HAP-1 (cell line): ENCODE results near the gene CABP4.

Experiments
- DNase-seq, 2 experiments: peaks; one replicate each; pipeline ENCODE4 v3.0.0-alpha.2; 2016 to 2020; ENCODE audit warnings: low spot score in 2 of 2
- H3K27me3 ChIP-seq: fragments of 250-450 bp; sonication (Bioruptor Pico); 2 replicates; pipeline ENCODE4 v1.5.1; 2020; ENCODE audit warnings: low read depth, mild to moderate bottlenecking, moderate library complexity
- H3K36me3 ChIP-seq: fragments of 250-450 bp; sonication (Bioruptor Pico); replicated peaks from 2 replicates; pipeline ENCODE4 v1.5.1; 2020; ENCODE audit warnings: mild to moderate bottlenecking
- H3K4me1 ChIP-seq: fragments of 250-450 bp; sonication (Bioruptor Pico); 2 replicates; pipeline ENCODE4 v1.5.1; 2020; ENCODE audit warnings: mild to moderate bottlenecking
- H3K4me3 ChIP-seq: fragments of 250-450 bp; sonication (Bioruptor Pico); 2 replicates; pipeline ENCODE4 v1.5.1; 2020; ENCODE audit warnings: mild to moderate bottlenecking, moderate library complexity
- H3K9me3 ChIP-seq: fragments of 250-450 bp; sonication (Bioruptor Pico); 2 replicates; pipeline ENCODE4 v1.5.1; 2020; ENCODE audit warnings: mild to moderate bottlenecking, moderate library complexity
- in situ Hi-C: fragments of 300-500 bp; cut with MboI; formaldehyde crosslinking; loops from 3 replicates; pipeline ENCODE4 v1.14.3; 2020; ENCODE audit warnings: low sequenced_read_pairs, inconsistent platforms, mixed read lengths

Gene CABP4

DNA sequence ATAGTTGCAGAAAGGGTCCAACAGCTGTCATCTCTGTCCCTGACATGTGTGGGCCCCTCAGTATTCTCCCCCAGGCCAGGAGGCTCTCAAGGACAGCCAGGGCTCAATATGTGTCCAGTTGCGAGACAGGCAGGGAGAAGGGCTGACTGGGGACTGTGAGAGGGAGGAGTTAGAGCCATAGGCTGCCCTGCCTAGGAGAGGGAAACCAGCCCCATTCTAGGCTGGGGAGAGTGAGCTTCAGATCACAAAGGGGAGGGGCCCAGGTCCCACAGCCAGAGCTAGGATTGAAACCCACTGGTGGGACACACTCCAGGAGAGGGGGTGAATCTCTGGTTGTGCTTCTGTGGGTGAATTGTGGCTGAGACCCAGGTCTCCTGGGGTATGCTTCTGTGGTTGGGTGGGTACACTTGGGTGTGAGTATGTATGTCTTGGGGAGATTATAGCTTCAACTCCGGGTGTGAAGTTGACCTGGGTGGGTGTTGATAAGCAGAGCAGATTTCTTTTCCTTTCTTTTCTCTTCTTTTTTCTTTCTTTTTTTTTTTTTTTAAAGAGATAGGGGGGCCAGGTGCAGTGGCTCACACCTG is 41.8 kb upstream of the CABP4 start:
- Histone ChIP-seq H3K9me3 (no peaks in the 10 kb centered on the region), H3K4me1 (no peaks in the 10 kb centered on the region; the same call in 1 of the 2 replicates), H3K36me3 (no peaks in the 10 kb centered on the region), H3K4me3 (no peak overlapping the region), H3K27me3 (peaks cover 8% of the 10 kb centered on the region; the same call in 1 of the 2 replicates)
- in situ Hi-C loops: no loop called here
- no peak for DNase-seq

DNA sequence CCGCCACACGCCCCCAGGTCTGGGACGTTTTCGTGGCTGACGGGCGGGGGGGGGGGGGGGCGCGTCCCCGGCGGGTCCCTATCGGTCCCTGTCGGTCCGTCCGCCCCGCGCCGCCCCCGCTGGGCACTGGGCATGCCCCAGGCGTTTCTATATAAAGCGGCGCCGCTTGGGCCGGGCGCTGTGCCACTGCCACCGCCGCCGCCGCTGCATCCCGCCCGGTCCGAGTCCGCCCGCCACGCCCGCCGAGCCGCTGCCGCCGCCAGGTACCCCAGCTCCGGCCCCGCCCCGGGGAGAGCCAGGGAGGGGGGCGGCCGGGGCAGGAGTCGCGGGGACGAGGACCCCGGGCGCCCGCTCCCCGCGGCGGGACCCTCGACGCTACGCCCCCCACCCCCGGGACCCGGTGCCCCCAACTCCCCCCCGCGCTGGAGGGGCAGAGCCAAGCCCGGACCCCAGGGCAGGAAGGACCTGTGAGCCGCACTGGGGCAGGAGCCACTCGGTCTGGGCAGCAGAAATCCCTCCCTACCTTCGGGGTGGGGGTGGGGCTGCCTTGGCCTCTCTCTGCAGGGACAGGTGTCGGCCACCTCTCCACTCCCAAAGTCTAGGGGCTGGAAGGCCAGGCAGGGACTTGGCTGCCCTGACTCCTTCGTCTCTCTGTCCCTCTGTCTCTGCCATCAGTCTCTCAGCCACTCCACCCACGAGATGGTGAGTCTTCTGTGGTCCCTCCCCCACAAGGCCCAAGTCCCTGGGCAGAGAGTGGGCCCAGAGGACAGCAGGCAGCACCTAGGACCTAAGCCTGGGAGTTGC is 39.5 kb upstream of the CABP4 start, which contains the start of gene CARNS1:
Gene CARNS1 (plus strand): TSS at position 178 of the 804 bp plus-strand sequence. CDS start 522 bp downstream, at position 700.
- H3K4me3 ChIP-seq: no peak within 1 kb of the TSS
- in situ Hi-C loops: no loop called here
- no peaks in the 10 kb centered on the region for H3K9me3 ChIP-seq
- H3K4me1 ChIP-seq: peaks cover 4% of the 10 kb centered on the region
- no peaks in the 10 kb centered on the region for H3K36me3 ChIP-seq
- no peaks in the 10 kb centered on the region for H3K27me3 ChIP-seq
- DNase-seq: no peak

DNA sequence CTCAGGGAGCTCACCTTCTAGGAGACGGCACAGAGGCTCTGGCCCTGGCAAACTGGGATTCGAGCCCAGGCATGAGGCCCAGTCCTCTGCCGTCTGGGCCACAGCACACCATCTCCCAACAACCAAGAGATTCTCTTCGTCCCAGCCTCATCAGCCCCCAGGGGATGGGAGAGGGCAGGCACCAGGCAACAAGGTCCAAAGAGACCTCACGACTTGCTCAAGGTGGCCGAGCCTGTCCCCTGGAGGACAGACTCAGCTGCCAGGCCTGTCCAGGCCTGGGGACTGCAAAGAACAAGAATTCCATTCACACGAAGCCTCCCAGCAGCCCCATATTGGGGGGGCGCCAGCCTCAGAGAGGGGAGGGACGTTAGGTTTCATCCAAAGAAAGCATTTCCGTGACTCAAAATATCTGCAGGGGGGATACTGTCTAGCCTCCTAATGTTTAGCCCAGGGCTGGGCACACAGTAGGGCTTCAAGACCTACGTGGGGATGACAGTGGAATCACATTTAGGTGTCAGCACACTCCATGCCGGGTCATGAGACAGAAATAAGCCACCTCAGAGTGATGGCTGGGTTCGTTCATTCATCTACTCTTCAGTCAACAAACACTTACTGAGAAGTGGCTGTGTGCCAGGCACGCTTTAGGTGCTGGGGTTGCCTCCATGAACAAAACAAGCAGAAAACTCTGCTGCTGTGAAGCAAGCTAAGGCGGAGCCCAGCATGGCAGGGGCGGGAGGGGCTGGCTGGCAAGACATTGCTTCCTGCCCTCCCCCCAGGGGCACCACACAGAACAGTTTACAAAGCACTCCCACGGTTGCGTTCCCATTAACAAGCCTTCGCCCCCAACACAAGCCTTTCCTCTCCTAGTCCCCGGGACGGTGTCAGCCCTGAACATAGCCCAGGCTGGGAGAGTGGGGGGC is 38.5 kb upstream of the CABP4 start:
- in situ Hi-C loops: no loop called here
- H3K9me3 ChIP-seq: no peaks in the 10 kb centered on the region
- no peaks in the 10 kb centered on the region for H3K36me3 ChIP-seq
- H3K27me3 ChIP-seq: no peaks in the 10 kb centered on the region
- H3K4me3 ChIP-seq: no peak overlapping the region
- H3K4me1 ChIP-seq: peaks cover 7% of the 10 kb centered on the region
- no peak for DNase-seq

DNA sequence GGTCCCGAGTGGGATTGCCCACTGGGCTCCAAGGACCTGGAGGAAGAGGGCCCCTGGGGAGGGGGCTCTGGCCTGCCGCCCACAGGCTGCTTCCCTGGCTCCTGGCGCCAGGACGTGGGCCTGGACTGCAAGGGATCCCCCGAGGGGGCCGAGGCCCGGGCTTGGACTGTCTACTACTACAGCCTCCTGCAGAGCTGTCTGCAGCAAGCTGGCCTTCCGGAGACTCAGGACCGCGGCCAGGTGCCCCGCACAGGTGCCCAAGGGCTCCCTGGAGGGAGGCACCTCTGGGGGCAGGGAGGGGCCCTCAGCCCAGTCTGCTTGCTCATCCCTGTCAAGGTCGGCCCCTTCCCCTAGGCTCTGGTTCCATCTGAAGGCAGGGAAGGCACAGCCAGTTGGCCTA is 37.7 kb upstream of the CABP4 start:
- Histone ChIP-seq H3K9me3 (no peaks in the 10 kb centered on the region), H3K27me3 (no peaks in the 10 kb centered on the region), H3K36me3 (no peaks in the 10 kb centered on the region), H3K4me1 (peaks cover 7% of the 10 kb centered on the region), H3K4me3 (no peak overlapping the region)
- in situ Hi-C loops: no loop called here
- no peak for DNase-seq

DNA sequence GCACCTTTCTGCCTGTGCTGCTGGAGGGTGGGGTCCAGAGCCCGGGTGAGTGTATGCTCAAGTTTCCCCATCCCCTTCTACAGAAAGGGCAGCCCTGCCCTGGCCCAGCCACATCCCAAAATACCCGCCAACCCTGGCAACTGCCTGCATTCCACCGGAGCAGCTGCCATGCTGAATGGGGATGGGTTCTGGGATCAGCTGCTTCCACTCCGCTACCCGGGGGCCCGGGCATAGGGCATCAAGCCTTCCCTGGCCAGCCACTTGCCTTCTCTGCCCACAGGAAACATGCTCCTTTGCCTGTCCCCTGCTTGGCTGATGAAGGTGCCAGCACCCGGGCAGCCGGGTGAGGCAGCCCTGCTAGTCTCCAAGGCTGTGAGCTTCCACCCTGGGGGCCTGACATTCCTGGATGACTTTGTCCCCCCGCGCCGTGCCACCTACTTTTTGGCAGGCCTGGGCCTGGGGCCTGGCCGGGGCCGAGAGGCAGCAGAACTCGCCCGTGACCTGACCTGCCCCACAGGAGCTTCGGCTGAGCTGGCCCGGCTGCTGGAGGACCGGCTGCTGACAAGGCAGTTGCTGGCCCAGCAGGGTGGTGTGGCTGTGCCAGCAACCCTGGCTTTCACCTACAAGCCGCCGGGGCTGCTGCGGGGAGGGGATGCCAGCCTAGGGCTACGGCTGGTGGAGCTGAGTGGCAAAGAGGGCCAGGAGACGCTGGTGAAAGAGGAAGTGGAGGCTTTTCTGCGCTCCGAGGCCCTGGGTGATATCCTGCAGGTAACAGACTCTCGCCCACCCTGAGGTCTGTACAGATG is 36.5 kb upstream of the CABP4 start:
- in situ Hi-C loops: no loop called here
- no peak for DNase-seq
- peaks cover 7% of the 10 kb centered on the region for H3K4me1 ChIP-seq

DNA sequence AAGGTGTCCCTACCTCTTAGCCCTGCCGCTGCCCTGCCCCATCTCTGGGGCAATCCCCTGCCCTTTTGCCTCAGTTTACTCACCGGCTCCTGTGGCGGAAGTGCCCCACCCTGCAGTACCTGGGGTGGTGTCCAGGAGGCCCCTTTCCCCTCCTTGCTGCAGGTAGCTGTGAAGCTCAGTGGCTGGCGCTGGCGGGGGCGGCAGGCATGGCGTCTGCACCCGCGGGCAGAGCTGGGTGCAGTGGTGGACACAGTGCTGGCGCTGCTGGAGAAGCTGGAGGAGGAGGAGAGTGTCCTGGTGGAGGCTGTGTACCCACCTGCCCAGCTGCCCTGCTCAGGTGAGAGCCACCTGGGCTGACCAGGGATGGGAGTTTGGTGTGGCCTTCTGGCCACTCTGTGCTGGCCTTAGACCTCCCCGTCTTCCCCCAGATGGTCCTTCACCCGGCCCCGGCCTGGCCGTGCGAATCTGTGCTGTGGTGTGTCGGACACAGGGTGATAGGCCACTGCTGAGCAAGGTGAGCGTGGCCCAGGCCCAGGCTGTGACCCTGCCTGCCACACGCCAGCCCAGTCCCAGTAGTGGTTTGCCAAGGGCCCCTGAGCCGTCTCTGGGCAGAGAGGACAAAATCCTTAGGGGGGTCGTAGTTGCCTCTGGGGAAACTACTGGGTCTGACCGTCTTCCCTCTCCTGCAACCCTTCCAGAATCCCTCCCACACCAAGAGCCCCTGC is 35.7 kb upstream of the CABP4 start:
- no peaks in the 10 kb centered on the region for H3K9me3 ChIP-seq
- no peak overlapping the region for H3K4me3 ChIP-seq
- H3K36me3 ChIP-seq: no peaks in the 10 kb centered on the region
- DNase-seq: no peak
- in situ Hi-C loops: no loop called here
- H3K4me1 ChIP-seq: peaks cover 7% of the 10 kb centered on the region
- no peaks in the 10 kb centered on the region for H3K27me3 ChIP-seq

More for the DNA sequence above, 36.5 kb upstream of the CABP4 start:
- no peak overlapping the region for H3K4me3 ChIP-seq
- H3K36me3 ChIP-seq: no peaks in the 10 kb centered on the region
- H3K9me3 ChIP-seq: no peaks in the 10 kb centered on the region
- no peaks in the 10 kb centered on the region for H3K27me3 ChIP-seq

DNA sequence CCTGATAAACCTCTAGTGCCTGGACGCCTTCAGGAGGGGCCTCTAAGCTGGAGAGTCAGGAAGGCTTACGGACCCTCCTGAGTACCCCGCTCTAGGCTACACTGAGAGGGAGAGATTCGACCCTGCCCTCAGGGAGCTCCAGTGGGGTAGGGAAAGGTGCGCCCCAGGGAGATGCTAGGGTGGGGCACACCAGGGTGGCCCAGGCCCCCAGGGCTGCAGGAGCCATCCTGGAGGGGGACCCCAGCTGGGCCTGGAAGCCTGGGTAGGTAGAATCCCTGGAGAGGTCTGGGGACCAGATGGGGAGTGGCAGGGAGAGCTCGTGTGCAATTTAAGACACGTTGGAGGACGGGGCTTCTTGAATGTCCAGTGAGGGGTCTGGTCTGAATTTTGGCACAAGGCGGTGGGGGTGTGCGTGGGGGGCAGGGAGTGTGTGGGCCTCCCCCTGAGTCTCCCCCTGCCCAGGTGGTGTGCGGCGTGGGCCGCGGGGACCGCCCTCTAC is 35.0 kb upstream of the CABP4 start:
- Histone ChIP-seq H3K27me3 (no peaks in the 10 kb centered on the region), H3K9me3 (no peaks in the 10 kb centered on the region), H3K36me3 (no peaks in the 10 kb centered on the region), H3K4me1 (peaks cover 7% of the 10 kb centered on the region), H3K4me3 (peak overlapping the region; percentile 29)
- DNase-seq: no peak
- in situ Hi-C loops: no loop called here

DNA sequence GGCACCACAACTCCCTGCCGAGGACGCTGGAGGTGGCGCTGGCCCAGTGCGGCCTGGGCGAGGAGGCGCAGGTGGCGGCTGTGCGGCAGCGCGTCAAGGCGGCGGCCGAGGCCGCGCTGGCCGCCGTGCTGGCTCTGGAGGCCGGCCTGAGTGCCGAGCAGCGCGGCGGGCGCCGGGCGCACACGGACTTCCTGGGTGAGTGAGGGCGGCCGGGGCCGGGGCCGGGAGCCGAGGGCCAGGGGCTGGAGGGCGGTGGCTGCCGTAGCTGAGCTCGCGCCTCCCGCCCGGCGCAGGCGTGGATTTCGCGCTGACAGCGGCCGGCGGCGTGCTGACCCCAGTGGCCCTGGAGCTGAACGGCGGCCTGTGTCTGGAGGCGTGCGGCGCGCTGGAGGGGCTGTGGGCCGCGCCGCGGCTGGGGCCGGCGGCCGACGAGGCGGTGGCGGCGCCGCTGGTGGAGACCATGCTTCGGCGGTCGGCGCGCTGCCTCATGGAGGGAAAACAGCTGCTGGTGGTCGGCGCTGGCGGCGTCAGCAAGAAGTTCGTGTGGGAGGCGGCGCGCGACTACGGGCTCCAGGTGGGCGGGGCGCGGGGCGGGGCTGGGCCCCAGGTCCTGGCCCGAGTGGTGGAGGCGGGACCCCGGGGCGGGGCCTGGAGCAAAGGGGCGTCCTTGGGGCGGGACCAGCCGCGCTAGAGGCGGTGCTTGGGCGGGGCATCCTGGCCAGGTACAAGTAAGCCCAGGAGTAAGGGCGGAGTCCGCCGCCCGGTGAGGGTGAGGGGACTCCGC is 34.3 kb upstream of the CABP4 start:
- peaks cover 7% of the 10 kb centered on the region for H3K4me1 ChIP-seq
- H3K9me3 ChIP-seq: no peaks in the 10 kb centered on the region
- no peaks in the 10 kb centered on the region for H3K27me3 ChIP-seq
- H3K36me3 ChIP-seq: no peaks in the 10 kb centered on the region
- peak overlapping the region; percentile 29 for H3K4me3 ChIP-seq
- in situ Hi-C loops: no loop called here
- DNase-seq: peak; percentile 84 to 98

DNA sequence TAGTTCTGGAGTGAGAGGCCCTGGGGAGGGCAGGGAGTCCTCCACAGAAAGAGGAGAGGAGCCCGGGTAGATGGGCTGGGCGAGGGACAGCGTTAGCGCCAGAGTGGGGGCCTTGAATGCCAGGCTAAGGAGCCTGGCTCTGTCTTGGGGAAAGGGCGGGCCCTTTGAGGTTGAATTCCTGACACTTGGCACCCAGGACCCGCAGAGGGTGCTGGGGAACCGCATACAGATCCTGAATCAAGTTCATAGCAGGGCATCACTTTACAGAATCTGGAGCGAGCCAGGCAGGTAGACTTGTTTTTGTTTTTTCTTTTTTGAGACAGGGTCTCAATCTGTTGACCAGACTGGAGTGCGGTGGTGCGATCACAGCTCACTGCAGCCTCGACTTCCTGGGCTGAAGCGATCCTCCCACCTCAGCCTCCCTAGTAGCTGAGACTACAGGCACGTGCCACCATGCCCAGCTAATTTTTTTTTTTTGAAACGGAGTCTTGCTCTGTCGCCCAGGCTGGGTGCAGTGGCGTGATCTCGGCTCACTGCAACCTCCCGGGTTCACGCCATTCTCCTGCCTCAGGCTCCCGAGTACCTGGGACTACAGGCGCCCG is 33.6 kb upstream of the CABP4 start:
- Histone ChIP-seq H3K36me3 (no peaks in the 10 kb centered on the region), H3K9me3 (no peaks in the 10 kb centered on the region), H3K27me3 (no peaks in the 10 kb centered on the region), H3K4me3 (peak overlapping the region; percentile 29), H3K4me1 (peaks cover 7% of the 10 kb centered on the region)
- in situ Hi-C loops: no loop called here
- DNase-seq: no peak

DNA sequence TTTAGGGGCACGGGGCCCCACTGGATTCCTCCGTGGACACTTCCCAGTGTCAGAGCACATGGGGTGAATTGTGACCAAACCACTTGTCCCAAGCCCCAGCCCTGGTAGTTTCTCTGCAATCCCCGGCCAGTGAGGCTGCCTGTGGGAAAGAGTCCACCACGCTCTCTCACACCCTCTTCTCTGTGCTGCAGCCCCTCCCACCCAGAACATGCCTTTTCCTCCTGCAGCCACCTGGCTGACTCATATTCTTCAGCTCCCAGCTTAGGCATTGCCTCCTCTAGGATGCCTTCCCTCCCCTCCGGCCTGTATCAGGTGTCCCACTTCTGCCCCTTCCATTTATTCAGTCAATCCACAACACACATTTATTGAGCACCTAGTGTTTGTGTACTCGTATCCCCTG is 32.3 kb upstream of the CABP4 start:
- peaks cover 13% of the 10 kb centered on the region for H3K4me1 ChIP-seq
- H3K9me3 ChIP-seq: no peaks in the 10 kb centered on the region
- no peaks in the 10 kb centered on the region for H3K36me3 ChIP-seq
- no peak overlapping the region for H3K4me3 ChIP-seq
- no peak for DNase-seq
- no peaks in the 10 kb centered on the region for H3K27me3 ChIP-seq
- in situ Hi-C loops: no loop called here

DNA sequence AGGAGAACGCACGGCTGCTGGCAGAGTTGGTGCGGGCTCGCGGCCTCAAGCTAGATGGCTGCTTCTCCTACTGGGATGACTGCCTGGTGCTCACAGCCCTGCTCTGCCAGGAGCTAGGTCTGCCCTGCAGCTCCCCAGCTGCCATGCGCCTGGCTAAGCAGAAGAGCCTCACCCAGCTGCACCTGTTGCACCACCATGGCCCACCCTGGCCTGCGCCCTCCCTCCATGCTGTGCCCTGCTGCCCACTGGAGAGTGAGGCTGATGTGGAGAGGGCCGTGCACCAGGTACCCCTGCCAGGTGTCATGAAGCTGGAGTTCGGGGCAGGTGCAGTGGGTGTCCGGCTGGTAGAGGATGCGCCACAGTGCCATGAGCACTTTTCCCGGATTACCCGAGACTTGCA is 31.7 kb upstream of the CABP4 start:
- no peak overlapping the region for H3K4me3 ChIP-seq
- H3K36me3 ChIP-seq: no peaks in the 10 kb centered on the region
- in situ Hi-C loops: no loop called here
- DNase-seq: no peak
- H3K27me3 ChIP-seq: no peaks in the 10 kb centered on the region
- H3K9me3 ChIP-seq: no peaks in the 10 kb centered on the region
- peaks cover 13% of the 10 kb centered on the region for H3K4me1 ChIP-seq
